PC-3 (cell line): Measurements from ENCODE around the gene ZFYVE28.

Source experiments
- CTCF ChIP-seq: fragments of 300-600 bp; sonication (generic); conservative IDR thresholded peaks from 2 replicates; pipeline ENCODE4 v1.5.1; 2017; ENCODE audit warnings: antibody characterized with exemption, low read depth, mild to moderate bottlenecking, low read length
- EZH2 ChIP-seq: fragments of 300-600 bp; sonication (generic); IDR thresholded peaks from one replicate; pipeline ENCODE4 v1.6.1; 2017; ENCODE audit warnings: antibody characterized with exemption, mild to moderate bottlenecking, low read length; ENCODE audit not compliant: unreplicated experiment
- EZH2phosphoT487 ChIP-seq: fragments of 300-600 bp; sonication (generic); IDR thresholded peaks from 2 replicates; pipeline ENCODE4 v1.6.1; 2018; ENCODE audit warnings: mild to moderate bottlenecking, antibody characterized with exemption, low read length, borderline replicate concordance

DNA sequence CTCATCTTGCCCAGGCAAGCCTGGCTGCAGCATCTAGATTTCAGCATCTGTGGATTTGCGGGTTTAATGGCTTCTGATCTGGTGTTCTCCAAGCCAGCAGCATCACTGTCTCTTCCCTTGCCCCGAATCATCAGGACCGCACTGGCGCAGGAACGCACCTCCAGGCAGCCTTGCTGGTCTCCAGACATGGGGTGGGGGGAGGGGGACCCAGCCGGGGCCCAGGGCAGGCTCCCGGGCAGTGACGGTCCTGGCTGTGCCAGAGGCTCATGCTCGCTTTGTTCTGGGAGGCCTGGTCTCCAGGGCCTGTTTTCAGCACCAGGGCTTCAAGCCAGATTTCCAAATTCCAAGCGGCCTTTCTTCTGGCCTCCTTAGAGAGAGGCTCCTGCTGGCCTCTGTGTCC, 5.2 kb upstream of the ZFYVE28 start:
- TF ChIP-seq CTCF = no peak
- no peak for TF ChIP-seq EZH2
- no peak for TF ChIP-seq EZH2phosphoT487
